Uterus (tissue), 4 donors: ENCODE measurements around the gene TANK. TPM values are rescaled to one million over a fixed set of nuclear protein-coding genes. Genes with fewer than 3 reads are reported as not detected.

Experiments
- DNase-seq, 2 donors: peaks; one replicate each; pipeline ENCODE4 v3.0.0-alpha.2; 2019 to 2020
- H3K27ac ChIP-seq, 2 donors: fragments of 200-600 bp; sonication (generic); 1 replicate in 1 of 2; 2 replicates in 1 of 2; pipeline ENCODE4 v1.5.1; 2016 to 2018
- H3K27me3 ChIP-seq, 2 donors: fragments of 200-600 bp; sonication (generic); one replicate each; pipeline ENCODE4 v1.5.1; 2018 to 2019; ENCODE audit warnings: control low read depth in 1 of 2
- H3K36me3 ChIP-seq, 2 donors: fragments of 200-600 bp; sonication (generic); one replicate each; pipeline ENCODE4 v1.5.1; 2019; ENCODE audit warnings: control low read depth in 1 of 2
- H3K4me1 ChIP-seq, 2 donors: fragments of 200-600 bp; sonication (generic); one replicate each; pipeline ENCODE4 v1.5.1; 2018 to 2019; ENCODE audit warnings: control low read depth in 1 of 2
- H3K4me3 ChIP-seq, 2 donors: fragments of 200-600 bp; sonication (generic); 1 replicate in 1 of 2; 2 replicates in 1 of 2; pipeline ENCODE4 v1.5.1; 2018 to 2019; ENCODE audit warnings: mild to moderate bottlenecking in 1 of 2
- H3K9me3 ChIP-seq, 2 donors: fragments of 200-600 bp; sonication (generic); one replicate each; pipeline ENCODE4 v1.5.1; 2019; ENCODE audit warnings: control low read depth in 1 of 2
- CTCF ChIP-seq, 4 experiments: fragments of 200-600 bp in 2 of 4; fragments of 450-650 bp in 2 of 4; sonication (generic) in 2 of 4; IDR thresholded peaks; one replicate each; pipeline ENCODE4 v1.5.1; 2016 to 2019; ENCODE audit warnings: antibody characterized with exemption in 4 of 4, mild to moderate bottlenecking in 2 of 4, moderate library complexity in 1 of 4
- POLR2A ChIP-seq, 2 donors: fragments of 450-650 bp; IDR thresholded peaks; one replicate each; pipeline ENCODE4 v1.6.1; 2016; ENCODE audit warnings: antibody characterized with exemption in 2 of 2, mild to moderate bottlenecking in 1 of 2, moderate library complexity in 1 of 2
- intact Hi-C: fragments of 100-400 bp; cut with DNase I; formaldehyde crosslinking; loops from one replicate; pipeline ENCODE4 v1.15.1; 2023; ENCODE audit warnings: low total_unique reads
- total RNA-seq, 4 donors: library from RNA; depleted of rRNA in 3 of 4; stranded (reverse); fragments of >200 nt in 3 of 4; gene quantifications; one replicate each; pipeline versions ENCODE4 v1.1.0 to v1.2.4, GENCODE V29; 2014 to 2023
- donor health status: DM: yes; HTN: yes; CAD: no.

Gene TANK
- total RNA-seq, 4 donors from 2014 or later = 56.6 to 131 (median 70.7) TPM

- Histone ChIP-seq H3K9me3 (no peaks in the 10 kb centered on the region), H3K4me3 (no peak overlapping the region), H3K27ac (no peak overlapping the region), H3K36me3 (no peaks in the 10 kb centered on the region), H3K4me1 (peaks cover 0 to 6% of the 10 kb centered on the region in 2 donors), H3K27me3 (no peaks in the 10 kb centered on the region)
- no peak for DNase-seq
- intact Hi-C loops = no loop called here
- no peak for TF ChIP-seq POLR2A (IDR thresholded peaks at IDR 0.05)
- no peak for TF ChIP-seq CTCF (IDR thresholded peaks at IDR 0.05)
Observed at GRCh38 chr2:161133366-161133765, 26.9 kb upstream of the TANK start.

- Histone ChIP-seq H3K4me3 (no peak overlapping the region), H3K36me3 (no peaks in the 10 kb centered on the region), H3K27me3 (no peaks in the 10 kb centered on the region), H3K4me1 (peaks cover 0 to 6% of the 10 kb centered on the region in 2 donors), H3K9me3 (no peaks in the 10 kb centered on the region), H3K27ac (peak overlapping the region; percentile 78 to 91)
- TF ChIP-seq POLR2A (IDR thresholded peaks at IDR 0.05) = no peak
- no peak for TF ChIP-seq CTCF (IDR thresholded peaks at IDR 0.05)
- no peak for DNase-seq
- intact Hi-C loops = no loop called here
Observed at GRCh38 chr2:161134547-161135518, 25.4 kb upstream of the TANK start.

- no peak for TF ChIP-seq CTCF (IDR thresholded peaks at IDR 0.05)
- TF ChIP-seq POLR2A (IDR thresholded peaks at IDR 0.05) = no peak
- no peaks in the 10 kb centered on the region for H3K9me3 ChIP-seq
- H3K36me3 ChIP-seq = no peaks in the 10 kb centered on the region
- no peak overlapping the region for H3K4me3 ChIP-seq
- intact Hi-C loops = no loop called here
- H3K4me1 ChIP-seq = peaks cover 0 to 6% of the 10 kb centered on the region in 2 donors
- H3K27me3 ChIP-seq = no peaks in the 10 kb centered on the region
- peak overlapping the region; percentile 78 to 91 for H3K27ac ChIP-seq
- DNase-seq = no peak
Observed at GRCh38 chr2:161135951-161136593, 24.2 kb upstream of the TANK start.

- H3K4me1 ChIP-seq = peaks cover 0 to 6% of the 10 kb centered on the region in 2 donors
- no peaks in the 10 kb centered on the region for H3K27me3 ChIP-seq
- DNase-seq = no peak
- H3K9me3 ChIP-seq = no peaks in the 10 kb centered on the region
- peak overlapping the region; percentile 2 to 18 for H3K4me3 ChIP-seq
- intact Hi-C loops = no loop called here
- H3K27ac ChIP-seq = peak overlapping the region; percentile 78 to 91
- TF ChIP-seq CTCF (IDR thresholded peaks at IDR 0.05) (no peak), POLR2A (IDR thresholded peaks at IDR 0.05) (peak in 1 of 2 donors; percentile 62)
- no peaks in the 10 kb centered on the region for H3K36me3 ChIP-seq
Observed at GRCh38 chr2:161136696-161137324, 23.4 kb upstream of the TANK start.
